NB4 (cell line): ENCODE results near the gene HSPA1L.
"Not testable (repeated sequence)": the region's sequence is repeated elsewhere in the genome, so short reads cannot be mapped to it uniquely, and the experiment has no call there.

ENCODE experiments used
- POLR2A ChIP-seq: IDR thresholded peaks from 2 replicates; pipeline ENCODE4 v1.6.1; 2011; ENCODE audit warnings: mild to moderate bottlenecking; ENCODE audit not compliant: insufficient read length; ENCODE audit errors: extremely low read depth
- TF ChIP-seq, protein P1 (sequence below): IDR thresholded peaks from one replicate; pipeline ENCODE4 v1.5.1; 2012; ENCODE audit warnings: low read depth, low read length

DNA sequence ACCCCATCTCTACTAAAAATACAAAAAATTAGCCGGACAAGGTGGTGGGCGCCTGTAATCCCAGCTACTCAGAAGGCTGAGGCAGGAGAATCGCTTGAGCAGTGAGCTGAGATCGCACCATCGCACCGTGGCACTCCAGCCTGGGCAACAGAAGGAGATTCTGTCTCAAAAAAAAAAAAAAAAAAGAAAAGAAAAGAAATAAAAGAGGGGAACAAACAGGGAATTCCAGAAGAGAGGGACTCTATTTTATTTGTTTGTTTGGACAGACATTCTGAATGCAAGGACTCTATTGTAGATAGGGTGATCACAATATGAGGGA lies 21.2 kb downstream of the HSPA1L start:
- TF ChIP-seq, protein P1, sequence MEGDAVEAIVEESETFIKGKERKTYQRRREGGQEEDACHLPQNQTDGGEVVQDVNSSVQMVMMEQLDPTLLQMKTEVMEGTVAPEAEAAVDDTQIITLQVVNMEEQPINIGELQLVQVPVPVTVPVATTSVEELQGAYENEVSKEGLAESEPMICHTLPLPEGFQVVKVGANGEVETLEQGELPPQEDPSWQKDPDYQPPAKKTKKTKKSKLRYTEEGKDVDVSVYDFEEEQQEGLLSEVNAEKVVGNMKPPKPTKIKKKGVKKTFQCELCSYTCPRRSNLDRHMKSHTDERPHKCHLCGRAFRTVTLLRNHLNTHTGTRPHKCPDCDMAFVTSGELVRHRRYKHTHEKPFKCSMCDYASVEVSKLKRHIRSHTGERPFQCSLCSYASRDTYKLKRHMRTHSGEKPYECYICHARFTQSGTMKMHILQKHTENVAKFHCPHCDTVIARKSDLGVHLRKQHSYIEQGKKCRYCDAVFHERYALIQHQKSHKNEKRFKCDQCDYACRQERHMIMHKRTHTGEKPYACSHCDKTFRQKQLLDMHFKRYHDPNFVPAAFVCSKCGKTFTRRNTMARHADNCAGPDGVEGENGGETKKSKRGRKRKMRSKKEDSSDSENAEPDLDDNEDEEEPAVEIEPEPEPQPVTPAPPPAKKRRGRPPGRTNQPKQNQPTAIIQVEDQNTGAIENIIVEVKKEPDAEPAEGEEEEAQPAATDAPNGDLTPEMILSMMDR, result not testable (repeated sequence)
- not testable (repeated sequence) for TF ChIP-seq POLR2A
